Right cardiac atrium (tissue), 5 donors: ENCODE data around the gene BTBD19. TPM values are rescaled to one million over a fixed set of nuclear protein-coding genes. Genes with fewer than 3 reads are reported as not detected.
A peak's percentile ranks its signal among the peaks of the same experiment; 100 is the strongest.
"Not testable (repeated sequence)": the region's sequence is repeated elsewhere in the genome, so short reads cannot be mapped to it uniquely, and the experiment has no call there.

ENCODE experiments used
- ATAC-seq, 2 donors: fragments of 200-7000 bp; cut with Tn5 transposase; one replicate each; pipeline versions ENCODE4 v1.8.0 to v1.9.1; 2020; ENCODE audit warnings: moderate library complexity in 2 of 2, mild to moderate bottlenecking in 1 of 2
- DNase-seq, 3 donors: peaks; one replicate each; pipeline ENCODE4 v3.0.0-alpha.2; 2020
- H3K27ac ChIP-seq: one replicate; pipeline ENCODE4 v1.5.1; 2013; ENCODE audit warnings: mild to moderate bottlenecking, low read length, control low read depth, moderate library complexity
- H3K27me3 ChIP-seq: one replicate; pipeline ENCODE4 v1.6.1; 2013; ENCODE audit not compliant: control insufficient read depth, insufficient read depth
- H3K4me1 ChIP-seq: one replicate; pipeline ENCODE4 v1.6.1; 2013; ENCODE audit warnings: low read length; ENCODE audit not compliant: control insufficient read depth, insufficient read depth
- H3K4me3 ChIP-seq: one replicate; pipeline ENCODE4 v1.5.1; 2013; ENCODE audit warnings: low read length, control low read depth
- H3K9me3 ChIP-seq: one replicate; pipeline ENCODE4 v1.6.1; 2013; ENCODE audit warnings: low read length; ENCODE audit not compliant: control insufficient read depth
- WGBS: extraction: QIAGEN DNeasy Blood & Tissue Kit; methylation state at CpG from one replicate; pipeline ENCODE4 v1.1.7; 2013; 5-methylcytosine and 5-hydroxymethylcytosine counted together
- intact Hi-C, 4 donors: fragments of 100-400 bp; cut with DNase I; formaldehyde crosslinking; loops; one replicate each; pipeline versions ENCODE4 v1.11.0 to v1.14.0; 2022 to 2023
- long read RNA-seq, 4 donors: library from polyadenylated mRNA; unstranded; transcript quantifications; one replicate each; pipeline ENCODE4 v2.0.0, GENCODE V29; 2020 to 2021
- polyA plus RNA-seq: library from polyadenylated mRNA; stranded (reverse); fragments of 200-250 nt; gene quantifications from one replicate; pipeline ENCODE4 v1.2.3, GENCODE V29; 2013
- total RNA-seq, 4 donors: library from RNA; stranded (reverse); fragmentation: NEBNext Ultra II Directional; extraction: Animal tissue kit (Norgen Biotek cat#: 25700); gene quantifications; one replicate each; pipeline ENCODE4 v1.2.1, GENCODE V29; 2021
- donor health status: healthy with polysubstance abuse.
- donor health status: DM: no; HTN: yes; CAD: no.
- donor health status: DM: no; HTN: no; CAD: no.
- donor health status: DM: no; HTN: yes; CAD: no; lungs with severe emphysema.
- donor health status: DM: yes; HTN: yes; CAD: no.

Gene BTBD19, protein sequence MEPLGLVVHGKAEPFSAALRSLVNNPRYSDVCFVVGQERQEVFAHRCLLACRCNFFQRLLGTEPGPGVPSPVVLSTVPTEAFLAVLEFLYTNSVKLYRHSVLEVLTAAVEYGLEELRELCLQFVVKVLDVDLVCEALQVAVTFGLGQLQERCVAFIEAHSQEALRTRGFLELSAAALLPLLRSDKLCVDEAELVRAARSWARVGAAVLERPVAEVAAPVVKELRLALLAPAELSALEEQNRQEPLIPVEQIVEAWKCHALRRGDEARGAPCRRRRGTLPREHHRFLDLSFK
- total RNA-seq = 1 to 10 TPM; 5.1 to 8.8 (median 5.7) TPM
- polyA plus RNA-seq = 6.4 TPM
- long read RNA-seq, donor 1, partial matches to known transcripts = 1 of 4 reads
- long read RNA-seq, donor 1, other reads (novel, unspliced or antisense) = 3 of 4 reads
- long read RNA-seq, donor 2, partial matches to known transcripts = 1 of 4 reads
- long read RNA-seq, donor 2, other reads (novel, unspliced or antisense) = 3 of 4 reads
- long read RNA-seq, donor 3, partial matches to known transcripts = 1 of 1 reads
- long read RNA-seq, donor 3, other reads (novel, unspliced or antisense) = 0 of 1 reads
- long read RNA-seq, donor 4, partial matches to known transcripts = 0 of 1 reads
- long read RNA-seq, donor 4, other reads (novel, unspliced or antisense) = 1 of 1 reads

DNA sequence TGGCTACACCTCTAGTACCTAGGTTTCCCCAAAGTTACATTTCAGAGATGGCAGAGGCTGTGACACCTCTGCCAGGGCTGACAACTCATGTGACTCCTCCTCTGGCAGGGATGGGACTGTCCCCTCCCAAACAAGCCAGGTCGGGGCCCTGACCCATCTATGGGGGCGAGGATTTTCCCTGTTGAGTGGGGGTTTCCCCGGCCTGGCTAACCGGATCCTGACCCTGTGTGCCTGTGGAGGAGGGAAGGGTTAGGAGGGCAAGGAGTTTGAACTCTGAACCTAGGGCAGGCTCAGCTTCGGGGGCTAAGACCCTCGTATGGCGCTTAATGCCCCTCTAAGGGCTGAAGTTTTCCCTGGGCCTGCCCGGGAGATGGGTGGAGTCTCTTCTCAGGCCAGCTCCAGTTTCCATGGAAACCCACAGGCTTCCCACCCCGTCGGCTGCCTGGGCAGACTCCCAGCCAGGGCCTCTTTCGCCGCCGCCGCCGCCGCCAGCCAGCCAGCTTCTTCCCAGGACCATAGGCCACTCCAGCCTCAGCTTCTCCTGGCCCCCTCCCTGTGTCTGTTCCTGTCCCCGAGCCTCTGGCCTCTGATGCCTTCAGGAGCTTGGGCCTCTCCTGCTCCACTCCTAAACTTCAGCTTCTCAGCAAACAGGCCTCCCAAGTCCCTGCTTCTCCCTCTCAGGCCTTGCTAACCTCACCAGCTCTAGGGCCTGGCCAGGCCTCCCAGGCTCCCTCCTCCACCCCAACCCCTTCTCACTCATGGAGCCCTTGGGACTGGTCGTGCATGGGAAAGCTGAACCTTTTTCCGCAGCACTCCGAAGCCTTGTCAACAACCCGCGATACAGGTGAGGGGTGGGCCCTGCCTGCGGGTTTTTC is at the start of gene BTBD19:
Gene BTBD19 (plus strand): TSS at position 461 of the 875 bp plus-strand sequence. CDS start 298 bp downstream, at position 759.
- ATAC-seq = peak; percentile 72 to 74
- Histone ChIP-seq H3K4me1 (peaks cover 38% of the 10 kb centered on the region), H3K27me3 (no peaks in the 10 kb centered on the region), H3K9me3 (no peaks in the 10 kb centered on the region), H3K27ac (peak within 1 kb of the TSS; percentile 98), H3K4me3 (peak within 1 kb of the TSS; percentile 23)
- WGBS = 26% methylated on average over 23 of the region's 23 CpGs
- intact Hi-C loops = no loop called here
- peak; percentile 92 to 96 (median 96) for DNase-seq

DNA sequence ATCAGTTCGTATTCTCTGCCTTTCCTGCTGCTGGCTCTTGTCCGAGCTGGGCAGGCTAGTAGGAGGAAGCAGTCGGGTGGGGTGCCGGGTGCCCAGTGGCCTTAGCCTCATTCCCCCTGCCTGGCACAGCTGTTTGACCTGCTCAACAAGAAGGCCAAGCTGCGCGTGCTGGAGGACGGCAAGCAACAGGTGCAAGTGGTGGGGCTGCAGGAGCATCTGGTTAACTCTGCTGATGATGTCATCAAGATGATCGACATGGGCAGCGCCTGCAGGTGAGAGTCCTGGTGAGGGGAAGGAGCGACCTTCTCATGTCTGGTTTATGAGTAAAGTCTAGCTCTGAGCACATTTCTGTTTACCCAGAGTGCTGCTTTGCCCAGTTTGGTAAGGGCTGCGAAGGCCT is 49.2 kb upstream of the BTBD19 start:
- H3K4me3 ChIP-seq = no peak overlapping the region
- ATAC-seq = no peak
- intact Hi-C loops = no loop called here
- H3K4me1 ChIP-seq = no peaks in the 10 kb centered on the region
- 89% methylated on average over 11 of the region's 11 CpGs for WGBS
- no peak overlapping the region for H3K27ac ChIP-seq
- no peaks in the 10 kb centered on the region for H3K27me3 ChIP-seq
- H3K9me3 ChIP-seq = no peaks in the 10 kb centered on the region
- DNase-seq = peak in 1 of 3 donors; percentile 44

DNA sequence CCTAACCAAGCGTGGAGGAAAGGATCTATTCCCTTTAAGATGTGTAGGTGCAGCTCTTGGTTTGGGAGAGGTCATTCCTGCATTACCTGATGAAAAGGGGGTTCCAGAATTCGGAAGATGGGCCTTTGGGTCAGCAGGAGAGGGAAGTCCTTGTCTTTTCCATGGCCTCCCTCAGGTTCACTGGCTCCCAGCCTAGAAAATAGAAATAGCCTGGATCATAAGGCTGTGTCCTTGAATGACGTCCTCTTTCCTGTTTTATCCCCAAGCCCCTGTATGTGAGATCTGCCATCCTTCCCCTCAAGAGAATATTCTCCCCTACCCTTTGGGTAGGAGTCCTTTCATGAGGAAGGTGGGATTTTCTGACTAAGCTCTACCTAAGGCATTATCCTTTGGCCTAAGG is 47.4 kb upstream of the BTBD19 start:
- Histone ChIP-seq H3K4me3 (no peak overlapping the region), H3K4me1 (no peaks in the 10 kb centered on the region), H3K27ac (no peak overlapping the region), H3K9me3 (no peaks in the 10 kb centered on the region), H3K27me3 (no peaks in the 10 kb centered on the region)
- intact Hi-C loops = no loop called here
- DNase-seq = no peak
- no peak for ATAC-seq
- WGBS = 85% methylated on average over 3 of the region's 3 CpGs

DNA sequence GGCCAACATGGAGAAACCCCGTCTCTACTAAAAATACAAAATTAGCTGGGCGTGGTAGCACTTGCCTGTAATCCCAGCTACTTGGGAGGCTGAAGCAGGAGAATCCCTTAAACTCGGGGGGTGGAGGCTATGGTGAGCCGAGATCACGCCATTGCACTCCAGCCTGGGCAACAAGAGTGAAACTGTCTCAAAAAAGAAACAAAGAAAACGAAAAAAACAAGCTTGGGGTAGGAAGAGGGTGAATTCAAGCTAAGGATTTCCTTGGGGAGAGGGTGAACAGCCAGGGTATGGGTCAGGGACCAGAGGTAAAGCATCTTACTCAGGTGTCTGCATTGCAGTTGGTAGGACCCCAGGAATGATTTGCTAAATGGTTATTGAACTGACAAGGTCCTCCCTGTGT is 41.9 kb upstream of the BTBD19 start:
- H3K27ac ChIP-seq, ATAC-seq, DNase-seq, H3K4me1 ChIP-seq, H3K27me3 ChIP-seq, H3K4me3 ChIP-seq, intact Hi-C loops, H3K9me3 ChIP-seq: not testable (repeated sequence)
- WGBS = 95% methylated on average over 6 of the region's 6 CpGs

DNA sequence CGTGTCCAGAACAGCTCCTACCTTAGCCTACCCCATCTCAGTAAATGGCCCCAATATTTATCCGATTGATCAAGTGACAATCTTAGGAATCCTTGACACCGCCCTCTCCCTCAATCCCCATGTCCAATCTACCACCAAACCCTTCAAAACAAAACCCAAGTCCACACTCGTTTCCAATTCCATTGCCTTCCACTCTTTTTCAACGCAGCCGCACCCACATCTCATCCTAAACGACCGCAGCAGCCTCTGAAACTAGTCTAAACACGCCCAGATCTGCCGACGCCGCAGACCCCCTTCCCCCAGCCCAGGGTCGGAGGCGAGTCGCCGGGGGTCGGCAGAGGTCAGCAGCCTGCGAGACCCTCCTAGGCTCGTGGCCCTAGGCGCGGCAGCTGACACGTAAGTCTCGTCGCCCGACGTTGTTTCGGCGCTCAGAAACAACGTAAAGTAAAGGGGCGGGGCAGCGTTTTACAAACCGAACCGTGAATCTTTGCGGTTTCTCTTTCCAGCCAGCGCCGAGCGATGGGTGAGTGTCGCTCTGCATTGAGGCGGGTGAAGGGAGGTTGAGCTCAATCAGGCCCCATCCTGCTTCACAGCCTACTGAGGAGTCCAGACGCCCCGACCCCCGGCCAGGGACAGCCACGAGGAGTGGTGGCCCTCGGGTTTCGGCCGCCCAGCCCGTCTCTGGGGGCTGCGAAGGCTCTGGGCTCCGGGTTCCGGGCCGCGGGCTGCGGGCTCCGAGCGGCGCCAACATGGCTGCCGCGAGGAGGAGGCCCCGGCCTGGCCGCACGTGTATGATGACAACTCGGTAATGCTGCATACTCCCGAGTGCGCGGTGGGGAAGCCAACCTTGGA is 33.0 kb upstream of the BTBD19 start, which contains the start of gene RPS8:
Gene RPS8 (plus strand): TSS at position 463 of the 852 bp plus-strand sequence. CDS start 57 bp downstream, at position 520.
- DNase-seq = peak; percentile 92 to 96 (median 93)
- ATAC-seq = peak; percentile 91 to 94
- Histone ChIP-seq H3K27me3 (no peaks in the 10 kb centered on the region), H3K4me1 (no peaks in the 10 kb centered on the region), H3K27ac (peak within 1 kb of the TSS; percentile 95), H3K9me3 (no peaks in the 10 kb centered on the region), H3K4me3 (peak within 1 kb of the TSS; percentile 88)
- WGBS = under 1% methylated on average over 65 of the region's 65 CpGs
- intact Hi-C loops = no loop called here

DNA sequence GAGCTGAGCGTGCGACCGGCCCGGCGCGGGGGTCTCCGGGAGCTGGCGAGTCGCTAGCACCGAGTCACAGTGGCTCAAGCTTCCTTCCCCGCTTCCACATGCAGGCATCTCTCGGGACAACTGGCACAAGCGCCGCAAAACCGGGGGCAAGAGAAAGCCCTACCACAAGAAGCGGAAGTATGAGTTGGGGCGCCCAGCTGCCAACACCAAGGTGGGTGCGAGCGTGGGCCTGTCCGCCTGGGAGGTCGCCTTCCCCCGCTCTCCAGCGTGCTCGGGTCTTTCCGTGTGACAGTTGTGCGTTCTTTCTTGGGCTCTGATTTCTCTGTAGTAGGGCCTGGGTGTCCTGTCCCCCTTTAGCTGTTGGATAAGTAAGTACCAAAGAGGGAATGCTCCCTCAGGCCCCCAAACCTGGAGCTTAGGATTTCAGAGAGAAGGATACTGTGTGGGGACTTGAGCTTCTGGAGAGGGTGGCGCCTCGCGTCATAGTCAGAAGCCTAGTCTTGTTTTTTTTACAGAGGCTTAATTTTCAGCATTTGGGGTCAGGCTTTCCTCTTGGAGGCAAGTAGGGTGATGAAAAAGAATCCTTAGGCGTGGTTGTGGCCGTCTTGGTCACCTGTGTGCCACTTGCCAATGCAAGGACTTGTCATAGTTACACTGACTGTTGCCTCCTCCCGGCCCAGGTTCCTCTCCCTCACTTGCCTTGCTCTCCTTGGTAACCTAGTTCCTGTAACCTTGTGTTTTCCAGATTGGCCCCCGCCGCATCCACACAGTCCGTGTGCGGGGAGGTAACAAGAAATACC is 32.2 kb upstream of the BTBD19 start:
- H3K9me3 ChIP-seq = no peaks in the 10 kb centered on the region
- H3K4me1 ChIP-seq = no peaks in the 10 kb centered on the region
- H3K4me3 ChIP-seq = peak overlapping the region; percentile 88
- intact Hi-C loops = no loop called here
- peak overlapping the region; percentile 61 for H3K27ac ChIP-seq
- peak; percentile 6 to 8 for ATAC-seq
- DNase-seq = peak; percentile 41 to 77 (median 75)
- no peaks in the 10 kb centered on the region for H3K27me3 ChIP-seq
- 7% methylated on average over 36 of the region's 36 CpGs for WGBS

DNA sequence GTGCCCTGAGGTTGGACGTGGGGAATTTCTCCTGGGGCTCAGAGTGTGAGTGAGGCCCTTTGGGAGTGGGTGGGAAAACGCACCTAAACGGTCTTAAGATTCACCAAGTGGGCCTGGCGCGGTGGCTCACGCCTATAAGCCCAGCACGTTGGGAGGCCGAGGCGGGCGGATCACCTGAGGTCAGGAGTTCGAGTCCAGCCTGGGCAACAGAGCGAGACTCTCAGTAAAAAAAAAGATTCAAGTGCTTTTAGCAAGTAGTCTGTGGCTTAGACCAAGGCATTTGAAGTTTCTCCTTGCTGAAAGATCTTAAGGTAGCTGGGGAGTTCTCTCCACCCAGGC is 31.6 kb upstream of the BTBD19 start:
- Histone ChIP-seq H3K9me3 (no peaks in the 10 kb centered on the region), H3K4me1 (no peaks in the 10 kb centered on the region), H3K4me3 (peak overlapping the region; percentile 88), H3K27me3 (no peaks in the 10 kb centered on the region), H3K27ac (peak overlapping the region; percentile 13)
- ATAC-seq = no peak
- intact Hi-C loops = no loop called here
- WGBS = 57% methylated on average over 12 of the region's 12 CpGs
- peak in 1 of 3 donors; percentile 62 for DNase-seq

DNA sequence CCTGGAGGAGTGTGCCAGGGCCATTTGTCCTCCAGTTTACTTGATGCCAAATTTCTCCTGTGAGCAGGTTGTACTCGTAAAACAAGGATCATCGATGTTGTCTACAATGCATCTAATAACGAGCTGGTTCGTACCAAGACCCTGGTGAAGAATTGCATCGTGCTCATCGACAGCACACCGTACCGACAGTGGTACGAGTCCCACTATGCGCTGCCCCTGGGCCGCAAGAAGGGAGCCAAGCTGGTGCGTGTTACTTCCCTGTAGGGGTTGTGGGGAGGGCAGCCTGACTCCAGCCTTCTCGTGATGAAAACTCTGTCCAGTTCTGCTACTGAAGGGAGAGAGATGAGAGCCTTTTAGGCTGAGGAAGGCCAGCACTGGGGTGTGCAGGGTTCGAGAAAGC is 30.8 kb upstream of the BTBD19 start:
- no peak overlapping the region for H3K4me3 ChIP-seq
- no peak for ATAC-seq
- H3K27ac ChIP-seq = no peak overlapping the region
- intact Hi-C loops = no loop called here
- no peaks in the 10 kb centered on the region for H3K9me3 ChIP-seq
- H3K27me3 ChIP-seq = no peaks in the 10 kb centered on the region
- no peaks in the 10 kb centered on the region for H3K4me1 ChIP-seq
- 80% methylated on average over 14 of the region's 14 CpGs for WGBS
- DNase-seq = peak in 1 of 3 donors; percentile 46

DNA sequence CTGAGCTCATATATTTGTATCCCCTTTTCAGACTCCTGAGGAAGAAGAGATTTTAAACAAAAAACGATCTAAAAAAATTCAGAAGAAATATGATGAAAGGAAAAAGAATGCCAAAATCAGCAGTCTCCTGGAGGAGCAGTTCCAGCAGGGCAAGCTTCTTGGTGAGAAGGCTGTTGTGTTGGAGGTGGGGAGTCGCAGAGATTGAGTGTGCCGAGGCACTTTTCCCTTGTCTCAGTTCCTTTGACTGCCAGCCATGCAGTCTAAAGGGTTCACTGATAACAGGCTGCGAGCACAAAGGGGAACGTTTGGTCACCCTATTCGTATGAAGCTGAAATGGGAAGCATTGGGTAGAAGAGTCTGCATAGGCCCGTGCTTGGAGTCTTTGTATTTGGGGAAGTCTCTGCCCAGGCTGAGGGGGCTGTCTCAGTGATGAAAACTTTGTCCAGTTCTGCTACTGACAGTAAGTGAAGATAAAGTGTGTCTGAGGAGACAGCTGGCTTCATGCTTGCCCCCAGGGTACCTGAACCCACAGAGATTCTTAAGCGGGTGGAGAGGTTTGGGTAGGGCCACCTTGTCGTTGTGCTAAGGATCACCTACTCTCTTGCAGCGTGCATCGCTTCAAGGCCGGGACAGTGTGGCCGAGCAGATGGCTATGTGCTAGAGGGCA is 30.2 kb upstream of the BTBD19 start:
- intact Hi-C loops = no loop called here
- peak in 1 of 3 donors; percentile 22 for DNase-seq
- WGBS = 63% methylated on average over 13 of the region's 13 CpGs

More for the DNA sequence above, 30.2 kb upstream of the BTBD19 start:
- Histone ChIP-seq H3K4me1 (no peaks in the 10 kb centered on the region), H3K27me3 (no peaks in the 10 kb centered on the region), H3K9me3 (no peaks in the 10 kb centered on the region), H3K4me3 (no peak overlapping the region), H3K27ac (no peak overlapping the region)
- no peak for ATAC-seq
